Measurements from ENCODE around the gene CHAC1. TPM values are rescaled to one million over a fixed set of nuclear protein-coding genes. Genes with fewer than 3 reads are reported as not detected.

The CHAC1 gene
- total RNA-seq, 1 experiment from 2014 or later: 49.4 TPM

DNA sequence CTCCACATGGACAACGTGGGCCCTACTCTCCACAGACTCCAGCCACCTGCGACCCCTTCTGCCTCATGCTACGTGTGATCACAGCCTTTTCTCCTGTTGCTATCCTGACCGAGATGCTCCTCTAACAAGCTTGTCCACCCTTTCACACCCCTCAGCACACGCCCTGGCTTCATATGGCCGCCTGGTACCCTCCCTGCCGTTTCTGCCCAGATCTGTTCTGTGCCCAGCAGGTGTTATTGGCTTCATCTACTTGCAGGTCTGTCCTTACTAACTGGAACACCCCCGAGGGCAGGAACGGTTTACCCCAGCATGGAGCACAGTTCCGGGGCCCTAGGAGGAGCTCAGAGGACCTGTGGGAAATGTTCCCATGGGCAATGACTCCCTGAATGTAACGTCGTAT, 9.9 kb downstream of the CHAC1 start:
- Mint-ChIP-seq H3K36me3 (ENCODE audit: insufficient read depth, unreplicated experiment) (no peaks in the 10 kb centered on the region), H3K9me3 (ENCODE audit: unreplicated experiment) (no peaks in the 10 kb centered on the region), H3K4me1 (ENCODE audit: insufficient read depth, unreplicated experiment) (peaks cover 18% of the 10 kb centered on the region), H3K4me3 (ENCODE audit: unreplicated experiment) (no peak overlapping the region), H3K27me3 (ENCODE audit: insufficient read depth, unreplicated experiment) (no peaks in the 10 kb centered on the region), H3K27ac (ENCODE audit: low read depth, unreplicated experiment) (no peak overlapping the region)
- TF ChIP-seq, protein P1, sequence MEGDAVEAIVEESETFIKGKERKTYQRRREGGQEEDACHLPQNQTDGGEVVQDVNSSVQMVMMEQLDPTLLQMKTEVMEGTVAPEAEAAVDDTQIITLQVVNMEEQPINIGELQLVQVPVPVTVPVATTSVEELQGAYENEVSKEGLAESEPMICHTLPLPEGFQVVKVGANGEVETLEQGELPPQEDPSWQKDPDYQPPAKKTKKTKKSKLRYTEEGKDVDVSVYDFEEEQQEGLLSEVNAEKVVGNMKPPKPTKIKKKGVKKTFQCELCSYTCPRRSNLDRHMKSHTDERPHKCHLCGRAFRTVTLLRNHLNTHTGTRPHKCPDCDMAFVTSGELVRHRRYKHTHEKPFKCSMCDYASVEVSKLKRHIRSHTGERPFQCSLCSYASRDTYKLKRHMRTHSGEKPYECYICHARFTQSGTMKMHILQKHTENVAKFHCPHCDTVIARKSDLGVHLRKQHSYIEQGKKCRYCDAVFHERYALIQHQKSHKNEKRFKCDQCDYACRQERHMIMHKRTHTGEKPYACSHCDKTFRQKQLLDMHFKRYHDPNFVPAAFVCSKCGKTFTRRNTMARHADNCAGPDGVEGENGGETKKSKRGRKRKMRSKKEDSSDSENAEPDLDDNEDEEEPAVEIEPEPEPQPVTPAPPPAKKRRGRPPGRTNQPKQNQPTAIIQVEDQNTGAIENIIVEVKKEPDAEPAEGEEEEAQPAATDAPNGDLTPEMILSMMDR (IDR thresholded peaks at IDR 0.05; ENCODE audit: unreplicated experiment): no peak
- DNase-seq (ENCODE audit: unreplicated experiment): no peak
- intact Hi-C loops (cut with micrococcal nuclease): no loop called here
- POLR2A ChIA-PET: interaction anchor here (0.7 kb wide), 1 partner anchor 36 kb away, joined by 4 read pairs; no protein-coding TSS in a partner anchor
- BruUV-seq (replicated peaks): no TSS peak
- CTCF ChIA-PET: interaction anchor here (0.6 kb wide), 4 partner anchors 21 to 347 kb away, joined by 3 to 5 read pairs (median 4); no protein-coding TSS in a partner anchor

DNA sequence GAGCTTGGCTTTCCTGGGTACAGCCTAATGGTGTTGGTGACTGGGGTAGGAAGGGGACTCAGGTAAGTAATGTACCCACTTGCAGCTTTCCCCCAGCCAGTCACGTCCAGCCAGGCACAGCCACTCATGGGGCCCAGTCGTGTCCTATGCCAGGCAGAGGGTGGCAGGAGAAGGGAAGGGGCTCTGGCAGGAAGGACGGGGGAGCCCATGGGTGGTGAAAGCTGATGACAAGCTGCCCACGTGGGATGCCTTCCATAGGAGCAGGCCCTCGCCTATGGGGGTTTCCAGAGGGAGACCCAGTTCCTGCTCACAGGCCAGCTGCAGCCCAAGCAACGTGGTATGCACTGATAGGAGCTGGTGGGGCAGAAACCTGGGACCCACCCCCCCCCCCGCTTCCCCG, 10.7 kb downstream of the CHAC1 start:
- BruUV-seq (replicated peaks): no TSS peak
- H3K4me3 Mint-ChIP-seq (ENCODE audit: unreplicated experiment): no peak overlapping the region
- H3K27me3 Mint-ChIP-seq (ENCODE audit: insufficient read depth, unreplicated experiment): no peaks in the 10 kb centered on the region
- no peaks in the 10 kb centered on the region for H3K9me3 Mint-ChIP-seq (ENCODE audit: unreplicated experiment)
- no peak overlapping the region for H3K27ac Mint-ChIP-seq (ENCODE audit: low read depth, unreplicated experiment)
- CTCF ChIA-PET: interaction anchor here (0.5 to 1.2 kb wide), 7 partner anchors 22 to 348 kb away, joined by 3 to 6 read pairs (median 3); no protein-coding TSS in a partner anchor
- no peak for DNase-seq (ENCODE audit: unreplicated experiment)
- POLR2A ChIA-PET: interaction anchor here (0.7 to 1.4 kb wide), 2 partner anchors 10 to 37 kb away, joined by 4 read pairs; partner anchors contain the start of gene CHAC1
- peaks cover 12% of the 10 kb centered on the region for H3K4me1 Mint-ChIP-seq (ENCODE audit: insufficient read depth, unreplicated experiment)
- TF ChIP-seq, protein P1 (IDR thresholded peaks at IDR 0.05; ENCODE audit: unreplicated experiment): no peak
- intact Hi-C loops (cut with micrococcal nuclease): no loop called here
- no peaks in the 10 kb centered on the region for H3K36me3 Mint-ChIP-seq (ENCODE audit: insufficient read depth, unreplicated experiment)

DNA sequence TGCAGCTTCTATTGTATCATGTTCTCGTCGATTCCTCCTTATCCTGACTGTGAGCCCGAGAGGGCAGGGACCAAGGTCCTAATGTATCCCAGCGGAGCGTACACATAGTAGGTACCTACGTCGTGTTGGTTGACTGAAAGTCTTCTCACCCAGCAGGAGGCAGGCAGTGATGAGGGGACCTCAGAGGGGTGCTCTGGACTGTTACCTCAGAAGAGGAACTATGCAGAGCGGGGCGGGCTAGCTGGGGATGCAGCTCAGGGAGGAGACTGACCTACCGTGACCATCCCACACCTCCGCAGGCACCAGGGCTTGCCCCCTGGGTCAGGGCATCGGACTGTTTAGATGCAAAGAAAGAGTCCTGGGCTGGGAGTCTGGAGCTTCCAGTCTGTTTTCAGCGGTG, 11.4 kb downstream of the CHAC1 start:
- ChIA-PET CTCF (interaction anchor here (0.6 to 1.3 kb wide), 5 partner anchors 22 to 233 kb away, joined by 3 to 7 read pairs (median 4); no protein-coding TSS in a partner anchor), POLR2A (interaction anchor here (1.4 kb wide), 1 partner anchor 11 kb away, joined by 4 read pairs; the partner anchor contains the start of gene CHAC1)
- no peak overlapping the region for H3K4me3 Mint-ChIP-seq (ENCODE audit: unreplicated experiment)
- H3K4me1 Mint-ChIP-seq (ENCODE audit: insufficient read depth, unreplicated experiment): peaks cover 11% of the 10 kb centered on the region
- BruUV-seq (replicated peaks): no TSS peak
- intact Hi-C loops (cut with micrococcal nuclease): no loop called here
- no peaks in the 10 kb centered on the region for H3K9me3 Mint-ChIP-seq (ENCODE audit: unreplicated experiment)
- TF ChIP-seq, protein P1 (IDR thresholded peaks at IDR 0.05; ENCODE audit: unreplicated experiment): no peak
- H3K27me3 Mint-ChIP-seq (ENCODE audit: insufficient read depth, unreplicated experiment): no peaks in the 10 kb centered on the region
- no peak for DNase-seq (ENCODE audit: unreplicated experiment)
- H3K27ac Mint-ChIP-seq (ENCODE audit: low read depth, unreplicated experiment): no peak overlapping the region
- H3K36me3 Mint-ChIP-seq (ENCODE audit: insufficient read depth, unreplicated experiment): no peaks in the 10 kb centered on the region

- no peak for DNase-seq (ENCODE audit: unreplicated experiment)
Measured at GRCh38 chr15:40968290-40969085, 15.2 kb downstream of the CHAC1 start.

More at GRCh38 chr15:40968290-40969085, 15.2 kb downstream of the CHAC1 start:
- TF ChIP-seq, protein P1 (IDR thresholded peaks at IDR 0.05; ENCODE audit: unreplicated experiment): no peak
- intact Hi-C loops (cut with micrococcal nuclease): no loop called here
- H3K27me3 Mint-ChIP-seq (ENCODE audit: insufficient read depth, unreplicated experiment): no peaks in the 10 kb centered on the region
- H3K4me1 Mint-ChIP-seq (ENCODE audit: insufficient read depth, unreplicated experiment): peaks cover 12% of the 10 kb centered on the region
- H3K9me3 Mint-ChIP-seq (ENCODE audit: unreplicated experiment): no peaks in the 10 kb centered on the region
- POLR2A ChIA-PET: interaction anchor here (0.6 kb wide), 2 partner anchors 71 to 232 kb away, joined by 4 read pairs; no protein-coding TSS in a partner anchor
- CTCF ChIA-PET: interaction anchor here (1.0 kb wide), 1 partner anchor 27 kb away, joined by 5 read pairs; no protein-coding TSS in a partner anchor
- H3K4me3 Mint-ChIP-seq (ENCODE audit: unreplicated experiment): no peak overlapping the region
- H3K27ac Mint-ChIP-seq (ENCODE audit: low read depth, unreplicated experiment): no peak overlapping the region
- no TSS peak for BruUV-seq (replicated peaks)
- H3K36me3 Mint-ChIP-seq (ENCODE audit: insufficient read depth, unreplicated experiment): no peaks in the 10 kb centered on the region

All from MCF 10A (cell line).